Endothelial cell of umbilical vein (primary cell): Measurements from ENCODE around the gene ZNF280D. TPM values are rescaled to one million over a fixed set of nuclear protein-coding genes. Genes with fewer than 3 reads are reported as not detected.

Experiments
- BruUV-seq: library from RNA; stranded (reverse); fragments of 400-500 nt; replicated peaks from 2 replicates; lab custom pipeline; 2021; lab: Mats Ljungman, UMichigan
- CTCF ChIA-PET: fragments of 300-600, 350-600 bp; sonication (Branson Sonifier 250); formaldehyde crosslinking; loops from one replicate; lab custom pipeline; 2021; ENCODE audit warnings: antibody characterized with exemption, inconsistent platforms; lab: Charles Lee
- POLR2A ChIA-PET: fragments of 300-600, 350-600 bp; sonication (Branson Sonifier 250); formaldehyde crosslinking; loops from one replicate; lab custom pipeline; 2021; ENCODE audit warnings: antibody characterized with exemption, inconsistent platforms; lab: Charles Lee
- DNase-seq: peaks from one replicate; pipeline ENCODE4 v3.0.0-alpha.2; 2011; ENCODE audit warnings: low read depth, low spot score
- FAIRE-seq: peaks from 2 replicates; lab custom pipeline; 2011; peaks lifted over from hg19 to GRCh38; lab: Jason Lieb, UNC
- H2AFZ ChIP-seq: 2 replicates; pipeline ENCODE4 v1.6.0; 2012; ENCODE audit warnings: low read depth, low read length, control low read depth, inconsistent platforms
- H3K27ac ChIP-seq: 2 replicates; pipeline ENCODE4 v1.5.1; 2011; ENCODE audit warnings: low read depth, mild to moderate bottlenecking, control low read depth, low read length, moderate library complexity; ENCODE audit not compliant: insufficient read depth
- H3K27me3 ChIP-seq, 2 experiments: 2 replicates each; pipeline versions ENCODE4 v1.6.0 to v1.6.1; 2011; ENCODE audit warnings: low read length in 2 of 2, mixed read lengths in 1 of 2; ENCODE audit not compliant: control insufficient read depth in 2 of 2, insufficient read depth in 2 of 2
- H3K36me3 ChIP-seq, 2 experiments: 2 replicates in 1 of 2; 3 replicates in 1 of 2; pipeline ENCODE4 v1.5.1; 2011; ENCODE audit warnings: low read length in 2 of 2, mild to moderate bottlenecking in 1 of 2, moderate library complexity in 1 of 2; ENCODE audit not compliant: control insufficient read depth in 2 of 2, insufficient read depth in 2 of 2; ENCODE audit errors: extremely low read depth in 1 of 2
- H3K4me1 ChIP-seq: 3 replicates; pipeline ENCODE4 v1.5.1; 2011; ENCODE audit warnings: mild to moderate bottlenecking, low read length; ENCODE audit not compliant: control insufficient read depth, insufficient read depth; ENCODE audit errors: extremely low read depth
- H3K4me2 ChIP-seq: 2 replicates; pipeline ENCODE4 v1.6.1; 2011; ENCODE audit warnings: low read length, control low read depth, mixed read lengths; ENCODE audit not compliant: insufficient read depth
- H3K4me3 ChIP-seq, 3 experiments: fragments of 200-600 bp in 1 of 3; sonication (generic), shearing (Covaris generic) in 1 of 3; replicated peaks in 1 of 3; 2 replicates each; pipeline ENCODE4 v1.5.1; 2011 to 2016; ENCODE audit warnings: control low read depth in 3 of 3, low read length in 3 of 3, mild to moderate bottlenecking in 2 of 3, inconsistent platforms in 1 of 3, low read depth in 1 of 3, moderate library complexity in 1 of 3; ENCODE audit not compliant: insufficient read depth in 1 of 3
- H3K79me2 ChIP-seq: 2 replicates; pipeline ENCODE4 v1.6.0; 2012; ENCODE audit warnings: low read length, inconsistent platforms; ENCODE audit not compliant: control insufficient read depth, insufficient read depth
- H3K9ac ChIP-seq: replicated peaks from 2 replicates; pipeline ENCODE3; 2011; ENCODE audit warnings: low read length, control low read depth; ENCODE audit not compliant: insufficient read depth; ENCODE audit errors: extremely low read depth
- H3K9me1 ChIP-seq: replicated peaks from 3 replicates; pipeline ENCODE4 v1.6.0; 2011; ENCODE audit warnings: mild to moderate bottlenecking, low read length; ENCODE audit not compliant: control insufficient read depth, insufficient read depth; ENCODE audit errors: extremely low read depth
- H3K9me3 ChIP-seq: replicated peaks from 2 replicates; pipeline ENCODE4 v1.5.1; 2012; ENCODE audit warnings: low read length, inconsistent platforms; ENCODE audit not compliant: control insufficient read depth, insufficient read depth
- H4K20me1 ChIP-seq: replicated peaks from 2 replicates; pipeline ENCODE3; 2011; ENCODE audit warnings: mild to moderate bottlenecking, low read length; ENCODE audit not compliant: control insufficient read depth, insufficient read depth; ENCODE audit errors: extremely low read depth
- CTCF ChIP-seq, 2 donors: IDR thresholded peaks; 1 replicate in 1 of 2; 2 replicates in 1 of 2; pipeline ENCODE4 v1.5.1; 2011; ENCODE audit warnings: low read length in 2 of 2, mild to moderate bottlenecking in 2 of 2, moderate library complexity in 2 of 2, control low read depth in 1 of 2, inconsistent platforms in 1 of 2, low read depth in 1 of 2; ENCODE audit not compliant: insufficient read depth in 1 of 2; ENCODE audit errors: extremely low read depth in 1 of 2
- EZH2 ChIP-seq: IDR thresholded peaks from 2 replicates; pipeline ENCODE4 v1.6.1; 2012; ENCODE audit warnings: borderline replicate concordance, low read depth, mild to moderate bottlenecking, moderate library complexity, low read length, inconsistent platforms; ENCODE audit not compliant: severe bottlenecking
- FOS ChIP-seq: IDR thresholded peaks from 2 replicates; pipeline ENCODE4 v1.6.1; 2011; ENCODE audit warnings: mild to moderate bottlenecking, low read length, moderate library complexity, borderline replicate concordance; ENCODE audit not compliant: insufficient read depth
- GATA2 ChIP-seq: IDR thresholded peaks from 2 replicates; pipeline ENCODE4 v1.7.0; 2011; ENCODE audit warnings: low read depth, mild to moderate bottlenecking, moderate library complexity, mixed read lengths, low read length; ENCODE audit not compliant: insufficient read length, insufficient read depth
- JUN ChIP-seq: IDR thresholded peaks from 2 replicates; pipeline ENCODE4 v1.6.1; 2011; ENCODE audit warnings: borderline replicate concordance, low read depth; ENCODE audit not compliant: insufficient read length, insufficient read depth
- MYC ChIP-seq: IDR thresholded peaks from one replicate; pipeline ENCODE4 v1.6.1; 2011; ENCODE audit warnings: mild to moderate bottlenecking, low read depth, low read length
- POLR2A ChIP-seq: IDR thresholded peaks from 2 replicates; pipeline ENCODE4 v1.6.1; 2012; ENCODE audit warnings: low read depth, mild to moderate bottlenecking, control low read depth, low read length
- POLR2AphosphoS5 ChIP-seq: IDR thresholded peaks from 2 replicates; pipeline ENCODE4 v1.6.1; 2012; ENCODE audit warnings: low read depth, mild to moderate bottlenecking, control low read depth, low read length, moderate library complexity; ENCODE audit not compliant: insufficient read depth
- dilution Hi-C: fragments of 300-500 bp; cut with MboI; formaldehyde crosslinking; loops from one replicate; pipeline ENCODE4 v1.15.0; 2019; ENCODE audit warnings: low sequenced_read_pairs; ENCODE audit not compliant: extremely low pct_ligation_motif_present
- intact Hi-C: fragments of 100-400 bp; cut with micrococcal nuclease; formaldehyde crosslinking; loops from one replicate; pipeline ENCODE4 v1.10.0; 2022
- polyA plus RNA-seq, 4 experiments: library from polyadenylated mRNA; depleted of rRNA in 3 of 4; stranded (reverse) in 3 of 4; unstranded in 1 of 4; fragments of >200 nt; gene quantifications; 2 replicates each; pipeline versions ENCODE4 v1.2.1 to v1.2.3, GENCODE V29; 2011 to 2012; ENCODE audit warnings: missing spikeins in 1 of 4
- total RNA-seq: library from RNA; stranded (reverse); gene quantifications from 2 replicates; pipeline ENCODE4 v1.2.3, GENCODE V29; 2021
- TF ChIP-seq, protein P1 (sequence below): IDR thresholded peaks from 2 replicates; pipeline ENCODE4 v1.6.1; 2011; ENCODE audit not compliant: insufficient read depth, insufficient read length

The ZNF280D gene
- total and polyA plus RNA-seq, 2 donors (not counting 3 experiments of a cell fraction or from before 2014, with no cell fraction given) = 9.6 to 42.1 TPM

DNA sequence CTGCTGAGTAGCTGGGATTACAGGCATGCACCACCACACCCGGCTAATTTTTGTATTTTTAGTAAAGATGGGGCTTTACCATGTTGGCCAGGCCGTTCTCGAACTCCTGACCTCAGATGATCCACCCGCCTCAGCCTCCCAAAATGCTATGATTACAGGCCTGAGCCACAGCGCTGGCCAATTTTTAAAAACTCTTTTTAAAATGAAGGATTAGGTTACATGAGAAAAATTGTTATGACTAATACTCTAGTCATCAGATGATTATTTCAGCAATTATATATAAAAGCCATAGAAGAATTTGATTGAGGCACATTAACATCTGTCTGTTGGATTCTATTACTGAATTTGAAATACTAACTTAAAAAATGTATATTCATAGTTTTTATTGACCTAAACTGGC, 134.3 kb downstream of the ZNF280D start:
- H3K4me1 ChIP-seq = no peaks in the 10 kb centered on the region
- H3K36me3 ChIP-seq = no peaks in the 10 kb centered on the region
- H3K9me3 ChIP-seq = no peaks in the 10 kb centered on the region
- dilution Hi-C loops (no loop called here), intact Hi-C loops (no loop called here)
- H3K9ac ChIP-seq = no peak overlapping the region
- no peaks in the 10 kb centered on the region for H3K79me2 ChIP-seq
- H4K20me1 ChIP-seq = no peaks in the 10 kb centered on the region
- no peak for DNase-seq
- BruUV-seq = no TSS peak
- no peaks in the 10 kb centered on the region for H3K9me1 ChIP-seq
- ChIA-PET CTCF (no interaction called here), POLR2A (no interaction called here)
- no peak overlapping the region for H3K4me3 ChIP-seq
- H3K27me3 ChIP-seq = no peaks in the 10 kb centered on the region
- no peak overlapping the region for H3K27ac ChIP-seq
- no peak overlapping the region for H2AFZ ChIP-seq
- no peak overlapping the region for H3K4me2 ChIP-seq
- TF ChIP-seq GATA2 = no peak
- peak; percentile 46 for TF ChIP-seq FOS
- no peak for FAIRE-seq

DNA sequence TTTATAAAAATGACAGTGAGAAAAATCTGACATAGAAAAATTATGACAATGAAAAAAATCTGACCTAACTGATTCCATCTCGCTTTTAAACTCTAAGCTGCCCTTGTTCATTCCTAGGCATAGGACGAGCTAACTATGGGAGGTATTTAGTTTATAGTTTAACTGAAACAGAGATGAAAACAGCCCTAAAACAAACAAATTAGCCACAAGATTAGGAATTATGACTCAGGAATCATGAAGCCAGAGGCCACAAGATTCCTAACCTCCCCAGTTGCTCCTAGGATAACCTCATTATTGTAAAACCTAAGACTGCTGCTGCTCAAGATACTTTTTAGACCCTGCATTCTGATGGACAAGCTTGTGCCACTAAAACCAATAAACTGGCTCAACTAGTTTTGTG, 145.6 kb downstream of the ZNF280D start:
- CTCF ChIA-PET = interaction anchor here (0.8 kb wide), 1 partner anchor 14 kb away, joined by 3 read pairs; no protein-coding TSS in a partner anchor
- H3K27me3 ChIP-seq = peaks cover 0 to 2% of the 10 kb centered on the region in 2 experiments
- FAIRE-seq = peak; percentile 44

More for the DNA sequence above, 145.6 kb downstream of the ZNF280D start:
- Histone ChIP-seq H3K36me3 (no peaks in the 10 kb centered on the region), H3K4me1 (no peaks in the 10 kb centered on the region), H3K4me2 (no peak overlapping the region), H2AFZ (no peak overlapping the region), H3K9me3 (peaks cover 2% of the 10 kb centered on the region), H3K4me3 (no peak overlapping the region), H3K27ac (no peak overlapping the region), H3K79me2 (no peaks in the 10 kb centered on the region), H3K9me1 (no peaks in the 10 kb centered on the region), H3K9ac (no peak overlapping the region), H4K20me1 (no peaks in the 10 kb centered on the region)
- intact Hi-C loops = no loop called here
- POLR2A ChIA-PET = no interaction called here
- dilution Hi-C loops = no loop called here
- BruUV-seq = no TSS peak
- TF ChIP-seq MYC (no peak), FOS (no peak), JUN (no peak), POLR2AphosphoS5 (no peak), POLR2A (no peak), EZH2 (no peak), GATA2 (no peak), CTCF (IDR thresholded peaks at IDR 0.05; ENCODE audit: extremely low read depth in 1 of 2, insufficient read depth in 1 of 2, low read depth in 1 of 2, low read length in 2 of 2) (no peak)
- TF ChIP-seq, protein P1, sequence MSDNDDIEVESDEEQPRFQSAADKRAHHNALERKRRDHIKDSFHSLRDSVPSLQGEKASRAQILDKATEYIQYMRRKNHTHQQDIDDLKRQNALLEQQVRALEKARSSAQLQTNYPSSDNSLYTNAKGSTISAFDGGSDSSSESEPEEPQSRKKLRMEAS = no peak
- DNase-seq = no peak
